PFSK-1 (cell line): ENCODE measurements around the gene NYAP2.

Experiments used
- FOXP2 ChIP-seq: optimal IDR thresholded peaks from 2 replicates; pipeline ENCODE3; 2011; ENCODE audit warnings: borderline replicate concordance, control low read depth, inconsistent platforms; ENCODE audit not compliant: insufficient read depth; ENCODE audit errors: extremely low read length, extremely low read depth
- POLR2AphosphoS5 ChIP-seq: IDR thresholded peaks from 2 replicates; pipeline ENCODE4 v1.6.1; 2012; ENCODE audit warnings: low read depth, mild to moderate bottlenecking, control low read depth, low read length, moderate library complexity
- REST ChIP-seq, 2 experiments: IDR thresholded peaks; 2 replicates each; pipeline versions ENCODE4 v1.6.1 to v1.8.0; 2011 to 2012; ENCODE audit warnings: low read depth in 2 of 2, low read length in 2 of 2, control low read depth in 1 of 2, inconsistent platforms in 1 of 2, mild to moderate bottlenecking in 1 of 2, moderate library complexity in 1 of 2; ENCODE audit not compliant: insufficient read depth in 1 of 2
- SIN3A ChIP-seq: IDR thresholded peaks from 2 replicates; pipeline ENCODE4 v1.6.1; 2012; ENCODE audit warnings: mild to moderate bottlenecking, low read length, moderate library complexity, borderline replicate concordance; ENCODE audit not compliant: insufficient read depth
- TAF1 ChIP-seq: IDR thresholded peaks from 2 replicates; pipeline ENCODE4 v1.6.1; 2012; ENCODE audit warnings: low read length, control low read depth, borderline replicate concordance; ENCODE audit not compliant: insufficient read depth

Gene NYAP2

GRCh38 chr2:225466891-225467604, 67.5 kb downstream of the NYAP2 start:
- TF ChIP-seq SIN3A (no peak), FOXP2 (no peak), TAF1 (no peak), POLR2AphosphoS5 (no peak), REST (IDR thresholded peaks at IDR 0.05; ENCODE audit: insufficient read depth in 1 of 2, low read depth in 2 of 2, low read length in 2 of 2) (no peak)

GRCh38 chr2:225468131-225468530, 68.6 kb downstream of the NYAP2 start:
- no peak for TF ChIP-seq TAF1
- no peak for TF ChIP-seq FOXP2
- no peak for TF ChIP-seq SIN3A
- TF ChIP-seq POLR2AphosphoS5: no peak
- TF ChIP-seq REST (IDR thresholded peaks at IDR 0.05; ENCODE audit: insufficient read depth in 1 of 2, low read depth in 2 of 2, low read length in 2 of 2): no peak

- no peak for TF ChIP-seq TAF1
These were observed 71.5 kb downstream of the NYAP2 start for GRCh38 chr2:225471039-225471438.

DNA sequence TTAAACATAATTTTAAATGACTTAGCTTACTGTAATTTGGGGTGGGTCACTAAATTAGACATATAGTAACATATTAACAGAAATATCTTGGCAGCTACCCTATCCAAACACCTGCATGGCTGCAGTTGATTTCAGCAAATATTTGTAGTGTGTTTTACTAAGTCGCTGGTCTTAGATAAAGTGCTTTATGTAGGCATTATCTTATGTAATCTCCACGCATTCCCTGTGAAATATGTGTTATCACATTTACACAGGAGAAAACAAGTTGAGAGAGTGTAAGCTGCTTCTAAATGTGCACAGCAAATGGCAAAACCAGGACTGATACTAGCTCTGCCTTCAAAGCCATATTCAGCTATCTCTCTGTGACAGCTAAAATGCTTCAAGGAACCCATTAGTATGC, 72.0 kb downstream of the NYAP2 start:
- TF ChIP-seq POLR2AphosphoS5: no peak
- no peak for TF ChIP-seq SIN3A
- no peak for TF ChIP-seq FOXP2
- TF ChIP-seq TAF1: no peak
- no peak for TF ChIP-seq REST (IDR thresholded peaks at IDR 0.05; ENCODE audit: insufficient read depth in 1 of 2, low read depth in 2 of 2, low read length in 2 of 2)

GRCh38 chr2:225472161-225472560, 72.7 kb downstream of the NYAP2 start:
- TF ChIP-seq FOXP2 (no peak), REST (IDR thresholded peaks at IDR 0.05; ENCODE audit: insufficient read depth in 1 of 2, low read depth in 2 of 2, low read length in 2 of 2) (no peak), TAF1 (no peak), SIN3A (no peak), POLR2AphosphoS5 (no peak)
